NOMO-1 treated with DMSO at 0.1 percent for 48 hours (cell line): ENCODE data around the gene RASL12.
A peak's percentile ranks its signal among the peaks of the same experiment; 100 is the strongest.
"Not testable (repeated sequence)": the region's sequence is repeated elsewhere in the genome, so short reads cannot be mapped to it uniquely, and the experiment has no call there.

ENCODE experiments used
- DNase-seq: peaks from one replicate; lab custom pipeline; 2025; ENCODE audit not compliant: unreplicated experiment; lab: John Stamatoyannopoulos, UW

RASL12 gene

DNA sequence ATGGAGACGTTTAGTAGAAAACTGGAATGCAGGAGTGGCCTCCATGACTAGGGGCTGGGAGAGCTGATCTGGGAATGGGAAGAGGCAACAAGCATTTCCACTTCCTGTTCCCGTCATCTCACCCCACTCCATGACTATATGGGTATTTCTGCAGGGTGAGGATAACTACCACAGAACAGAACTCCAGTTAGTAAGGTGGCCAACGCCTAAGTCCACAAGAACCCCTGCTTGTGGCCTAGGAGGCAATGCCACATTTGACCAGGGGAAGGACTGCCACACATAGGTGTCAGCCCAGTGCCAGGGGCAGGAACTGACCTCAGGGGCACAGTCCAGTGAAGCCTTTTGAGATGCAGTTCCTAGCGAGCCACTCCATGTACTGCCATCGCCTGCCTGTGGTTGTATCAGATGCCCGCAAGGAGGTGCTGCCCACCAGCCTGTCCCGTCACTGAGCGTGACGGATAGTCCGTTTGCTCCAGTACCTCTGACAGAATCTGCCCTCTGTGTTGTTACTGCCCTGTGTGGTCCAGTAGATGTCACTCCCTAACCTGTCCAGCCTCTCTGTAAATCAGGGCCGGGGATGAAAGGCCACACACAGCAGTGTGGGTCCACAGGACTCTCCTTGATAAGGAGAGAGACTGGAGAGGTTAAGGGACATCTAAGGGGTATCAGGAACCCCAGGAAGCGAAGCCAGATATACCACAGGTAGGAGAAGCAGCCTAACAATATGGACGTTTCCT, 34.8 kb downstream of the RASL12 start:
- peak; percentile 72 for DNase-seq

DNA sequence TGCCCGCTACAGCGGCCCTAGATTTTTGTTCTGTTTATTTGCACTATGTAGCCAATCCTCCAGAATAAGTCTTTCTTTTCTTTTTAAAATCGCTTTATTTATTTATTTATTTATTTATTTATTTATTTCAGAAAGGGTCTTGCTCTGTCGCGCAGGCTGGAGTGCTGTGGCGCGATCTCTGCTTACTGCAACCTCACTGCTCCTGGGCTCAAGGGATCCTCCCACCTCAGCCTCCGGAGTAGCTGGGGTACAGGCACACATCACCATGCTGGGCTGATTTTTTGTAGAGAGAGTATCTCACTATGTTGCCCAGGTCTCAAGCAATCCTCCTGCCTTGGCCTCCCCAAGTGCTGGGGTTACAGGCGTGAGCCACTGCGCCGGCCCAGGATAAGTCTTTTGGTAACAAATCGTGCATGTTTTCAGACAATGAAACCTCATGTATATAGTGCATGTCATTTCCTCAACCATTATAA, 38.0 kb downstream of the RASL12 start:
- no peak for DNase-seq

DNA sequence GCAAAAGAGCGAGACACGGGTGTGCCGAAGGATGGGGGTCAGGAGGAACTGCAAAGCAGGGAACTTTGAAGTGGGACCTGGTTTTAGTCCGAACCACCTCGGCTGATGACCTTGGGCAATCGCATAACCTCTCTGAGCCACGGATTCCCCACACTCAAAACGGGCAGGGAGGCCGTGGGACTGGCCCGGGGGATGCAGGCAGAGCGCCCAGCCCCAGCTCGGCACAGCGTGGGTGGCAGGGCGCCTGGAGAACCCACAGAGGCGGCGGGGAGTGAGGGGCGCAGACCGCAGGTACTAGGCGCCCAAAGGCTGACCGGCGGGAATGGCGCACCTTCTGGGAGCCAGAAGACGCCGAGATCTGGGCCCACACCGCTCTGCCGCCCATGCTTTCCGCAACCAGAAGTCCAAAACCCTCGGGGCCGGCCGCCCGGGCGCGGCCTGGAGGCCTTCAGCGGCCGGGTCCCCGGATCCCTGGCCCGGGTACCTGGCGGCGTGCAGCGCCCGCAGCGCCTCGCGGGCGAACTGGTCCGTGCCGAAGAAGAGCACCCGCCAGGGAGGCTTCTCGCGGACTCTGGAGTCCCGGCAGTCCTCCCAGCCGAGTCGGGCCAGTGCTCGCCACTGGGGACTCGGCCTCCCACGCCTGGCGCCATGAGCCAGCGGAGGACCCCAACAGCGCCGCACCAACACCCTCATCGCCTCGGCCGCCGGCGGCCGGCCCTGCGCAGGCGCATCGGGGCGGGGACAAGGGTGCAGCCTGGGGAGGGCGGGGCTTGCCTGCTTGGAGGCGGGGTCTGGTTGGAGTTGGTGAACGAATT, 38.7 kb downstream of the RASL12 start, which contains the start of gene MTFMT:
Gene MTFMT (minus strand): TSS at position 719 of the 815 bp plus-strand sequence. CDS start 26 bp downstream, at position 693.
- DNase-seq: peak; percentile 55

DNA sequence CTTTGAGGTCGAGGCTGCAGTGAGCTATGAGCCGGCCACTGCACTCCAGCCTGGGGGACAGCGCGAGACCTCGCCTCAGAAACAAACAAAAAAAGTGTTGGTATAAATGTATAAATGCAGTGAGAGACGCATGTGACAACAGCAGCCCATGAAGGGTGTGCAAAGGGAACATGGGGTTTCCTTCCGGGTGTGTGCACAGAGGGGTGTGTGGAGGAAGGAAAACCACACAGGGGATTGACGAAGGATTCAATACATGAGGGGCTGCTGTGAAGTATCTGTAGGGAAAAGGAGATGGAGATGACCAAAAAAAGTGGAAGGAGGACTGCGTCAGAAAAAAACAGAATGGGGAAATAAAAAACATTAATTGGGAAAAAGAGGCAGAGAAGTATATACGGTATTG, 39.5 kb downstream of the RASL12 start:
- no peak for DNase-seq

DNA sequence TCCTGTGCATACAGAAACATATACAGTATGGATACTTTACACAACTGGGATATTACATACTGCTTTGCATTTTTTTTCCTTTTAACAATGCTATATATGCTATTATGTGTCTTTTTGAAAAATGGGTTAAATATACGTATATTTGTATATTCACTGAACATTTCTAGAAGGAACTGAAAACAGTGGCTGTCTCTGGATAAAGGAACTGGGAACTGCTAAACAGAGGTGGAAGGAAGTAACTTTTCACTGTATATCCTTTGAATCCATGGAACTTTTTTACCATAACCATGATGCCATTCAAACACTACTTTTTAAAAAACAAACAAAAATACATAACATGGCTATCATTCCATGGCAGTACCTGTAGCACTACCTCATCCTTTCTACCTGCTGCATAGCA, 40.2 kb downstream of the RASL12 start:
- no peak for DNase-seq

DNA sequence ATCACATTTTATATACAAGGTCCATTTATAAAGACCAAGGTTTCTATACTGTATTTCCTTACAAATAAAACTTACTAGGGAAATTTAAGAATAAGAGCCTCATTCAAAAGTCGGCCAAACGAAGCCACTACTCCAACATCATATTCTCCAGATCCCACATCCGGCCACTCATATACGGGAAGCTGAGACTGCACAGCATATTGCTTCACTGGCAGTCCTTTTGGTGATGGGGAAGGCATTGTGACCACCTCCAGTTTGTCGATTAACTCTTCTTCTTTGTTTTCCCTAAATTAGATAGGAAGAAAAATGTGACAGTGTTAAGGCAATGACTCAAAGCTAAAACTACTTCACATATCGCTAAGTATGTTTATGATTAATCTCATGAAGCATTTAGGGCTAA, 41.0 kb downstream of the RASL12 start:
- no peak for DNase-seq

DNA sequence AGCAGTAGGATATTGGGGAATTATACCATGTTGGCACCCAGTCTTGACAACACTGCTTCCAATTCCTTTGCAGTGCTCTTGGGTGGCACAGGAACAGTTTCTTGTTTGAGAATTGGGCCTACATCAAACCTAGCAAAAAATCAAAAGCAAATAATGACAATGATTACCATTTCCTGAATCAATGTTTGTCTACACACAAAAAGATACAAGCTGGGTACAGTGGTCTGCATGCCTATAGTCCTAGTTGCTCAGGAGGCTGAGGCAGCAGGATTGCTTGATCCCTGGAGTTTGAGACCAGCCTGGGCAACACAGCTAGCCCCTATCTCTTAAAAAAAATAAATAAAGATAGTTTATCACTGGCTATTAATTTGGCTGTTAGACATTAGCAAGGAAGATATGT, 46.3 kb downstream of the RASL12 start:
- DNase-seq: no peak

DNA sequence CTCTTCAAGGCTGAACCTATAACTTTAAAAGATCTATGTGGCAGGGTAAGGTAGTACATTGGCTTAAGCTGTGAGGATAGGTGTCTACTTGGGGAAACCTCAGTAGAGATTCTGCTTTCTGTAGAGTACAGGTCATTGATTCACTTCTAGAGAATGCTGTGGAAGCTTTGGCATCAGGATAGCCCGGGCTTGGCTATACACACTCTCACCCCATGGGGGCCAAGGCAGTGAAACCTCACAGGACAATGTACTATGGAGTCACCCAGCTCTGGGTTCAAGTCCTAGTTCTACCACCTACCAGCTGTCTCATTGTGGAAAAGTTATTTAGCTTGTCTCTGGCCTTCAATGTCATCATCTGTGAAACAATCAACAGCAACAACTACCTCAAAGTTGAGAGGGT, 47.4 kb downstream of the RASL12 start:
- no peak for DNase-seq

DNA sequence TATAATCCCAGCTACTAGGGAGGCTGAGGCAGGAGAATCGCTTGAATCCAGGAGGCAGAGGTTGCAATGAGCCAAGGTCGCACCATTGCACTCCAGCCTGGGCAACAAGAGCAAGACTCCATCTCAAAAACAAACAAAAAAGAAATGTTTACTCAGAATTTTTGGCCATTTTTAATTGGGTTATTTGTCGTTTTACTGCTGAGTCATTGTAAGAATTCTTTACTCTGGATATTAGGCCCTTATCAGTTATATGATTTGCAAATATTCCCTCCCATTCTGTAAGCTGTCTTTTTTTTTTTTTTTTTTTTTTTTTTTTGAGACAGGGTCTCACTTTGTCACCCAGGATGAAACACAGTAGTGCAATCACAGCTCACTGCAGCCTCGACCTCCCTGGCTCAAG, 56.6 kb downstream of the RASL12 start:
- DNase-seq: not testable (repeated sequence)

DNA sequence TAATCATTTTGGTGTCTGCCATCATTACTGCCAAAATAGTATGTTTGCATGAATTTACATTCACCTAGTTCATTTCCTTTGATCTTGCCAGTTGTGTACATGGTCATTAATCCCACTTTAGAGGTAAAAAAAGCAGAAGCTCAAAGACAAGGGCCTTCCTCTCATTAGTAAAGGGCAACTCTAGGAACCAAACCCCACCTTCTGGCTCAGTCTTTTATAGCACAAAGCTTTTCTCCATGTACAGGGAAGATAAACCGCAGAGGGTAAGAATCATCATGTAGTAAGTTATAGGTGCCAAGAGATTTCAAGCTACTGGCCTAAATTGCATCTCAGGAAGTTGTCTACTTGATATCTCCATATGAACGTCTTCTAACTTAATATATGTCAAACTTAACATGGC, 58.8 kb downstream of the RASL12 start:
- DNase-seq: peak; percentile 90

DNA sequence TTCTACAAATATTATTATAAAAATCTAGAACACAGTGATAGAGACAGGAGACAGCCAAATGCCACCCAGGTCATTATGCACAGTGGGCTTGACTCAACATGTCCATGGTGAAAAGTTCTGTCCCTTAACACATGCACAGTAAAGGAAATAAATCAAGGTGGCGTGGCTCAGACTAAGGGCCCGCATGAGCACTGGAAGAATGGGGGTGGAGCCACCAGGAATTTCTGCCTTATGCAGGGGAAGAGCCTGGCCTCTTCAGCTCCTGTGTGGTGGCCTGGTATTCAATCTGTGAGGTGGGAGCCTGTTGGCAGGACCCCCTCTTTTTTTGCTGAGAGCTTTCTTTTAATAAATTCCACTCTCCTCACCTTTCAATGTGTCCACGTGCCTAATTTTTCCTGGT, 60.9 kb downstream of the RASL12 start:
- no peak for DNase-seq

DNA sequence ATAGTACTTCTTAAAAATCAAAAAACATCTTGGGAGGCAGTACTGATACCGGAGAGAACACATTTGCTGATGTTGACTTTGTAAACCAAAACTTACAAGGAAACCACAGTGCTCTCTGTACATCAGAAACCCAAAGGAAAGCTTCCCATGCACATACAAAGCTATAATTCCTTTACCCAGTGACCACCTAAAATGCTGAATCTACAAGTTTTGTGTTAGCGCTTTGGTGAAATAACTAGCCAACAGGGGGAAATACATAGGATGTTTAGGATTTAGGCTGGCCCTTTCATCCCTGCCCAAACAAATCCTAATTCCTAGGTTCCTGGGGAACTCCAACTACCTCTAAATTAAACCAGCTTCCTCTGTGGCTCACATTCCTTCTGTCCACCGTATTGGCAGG, 62.8 kb downstream of the RASL12 start:
- DNase-seq: no peak
